ENCODE data around the gene CCL8. TPM values are rescaled to one million over a fixed set of nuclear protein-coding genes. Genes with fewer than 3 reads are reported as not detected.

Gene CCL8
- total and polyA plus RNA-seq, 2 experiments from 2014 or later = not detected

- 66 to 86% methylated on average over 2 of the region's 2 CpGs for WGBS, 2 experiments (ENCODE audit: low coverage in 1 of 2, low lambda C conversion rate in 2 of 2, missing lambda C conversion rate in 2 of 2)
- H3K36me3 ChIP-seq (ENCODE audit: low read depth) = no peaks in the 10 kb centered on the region
- H3K9me3 ChIP-seq (ENCODE audit: low read depth) = no peaks in the 10 kb centered on the region
- in situ Hi-C loops (cut with MboI) = loop anchor here (10.0 kb wide), 1 partner anchor 107 kb away; no protein-coding TSS in a partner anchor
- H3K27ac ChIP-seq = no peak overlapping the region
- H3K27me3 ChIP-seq (replicated peaks; ENCODE audit: insufficient read depth) = no peaks in the 10 kb centered on the region
- H3K9me2 ChIP-seq (ENCODE audit: insufficient read depth) = no peaks in the 10 kb centered on the region
- H3K4me1 ChIP-seq (ENCODE audit: insufficient read depth) = peaks cover 43% of the 10 kb centered on the region
- H3F3A ChIP-seq (ENCODE audit: insufficient read depth) = peaks cover 37% of the 10 kb centered on the region
- no peaks in the 10 kb centered on the region for H3K79me2 ChIP-seq (ENCODE audit: insufficient read depth)
- no peak overlapping the region for H2AFZ ChIP-seq
- H3K4me3 ChIP-seq = no peak overlapping the region
- H3K9ac ChIP-seq = no peak overlapping the region
- H4K20me1 ChIP-seq (ENCODE audit: insufficient read depth) = no peaks in the 10 kb centered on the region
- DNase-seq = peak; percentile 61
- no peak overlapping the region for H3K4me2 ChIP-seq (ENCODE audit: unreplicated experiment)
- TF ChIP-seq EZH2phosphoT487 (IDR thresholded peaks at IDR 0.05; ENCODE audit: insufficient read depth, low read depth) (no peak), EZH2 (IDR thresholded peaks at IDR 0.05; ENCODE audit: insufficient read depth, poor library complexity, severe bottlenecking) (no peak)
These were observed 17.2 kb upstream of the CCL8 start for GRCh38 chr17:34301986-34302385.

- no peak overlapping the region for H3K27ac ChIP-seq
- no peaks in the 10 kb centered on the region for H3K9me2 ChIP-seq (ENCODE audit: insufficient read depth)
- H2AFZ ChIP-seq = no peak overlapping the region
- no peaks in the 10 kb centered on the region for H3K36me3 ChIP-seq (ENCODE audit: low read depth)
- H3K9me3 ChIP-seq (ENCODE audit: low read depth) = no peaks in the 10 kb centered on the region
- H3F3A ChIP-seq (ENCODE audit: insufficient read depth) = peaks cover 43% of the 10 kb centered on the region
- no peak overlapping the region for H3K9ac ChIP-seq
- 97 to 100% methylated on average over 1 of the region's 1 CpG for WGBS, 2 experiments (ENCODE audit: low coverage in 1 of 2, low lambda C conversion rate in 2 of 2, missing lambda C conversion rate in 2 of 2)
- DNase-seq = no peak
- H3K4me3 ChIP-seq = no peak overlapping the region
- no peaks in the 10 kb centered on the region for H3K27me3 ChIP-seq (replicated peaks; ENCODE audit: insufficient read depth)
- H3K4me2 ChIP-seq (ENCODE audit: unreplicated experiment) = no peak overlapping the region
- no peaks in the 10 kb centered on the region for H3K79me2 ChIP-seq (ENCODE audit: insufficient read depth)
- H4K20me1 ChIP-seq (ENCODE audit: insufficient read depth) = no peaks in the 10 kb centered on the region
- in situ Hi-C loops (cut with MboI) = loop anchor here (10.0 kb wide), 1 partner anchor 108 kb away; no protein-coding TSS in a partner anchor
- TF ChIP-seq EZH2 (IDR thresholded peaks at IDR 0.05; ENCODE audit: insufficient read depth, poor library complexity, severe bottlenecking) = no peak
- TF ChIP-seq EZH2phosphoT487 (IDR thresholded peaks at IDR 0.05; ENCODE audit: insufficient read depth, low read depth) = no peak
- H3K4me1 ChIP-seq (ENCODE audit: insufficient read depth) = peaks cover 45% of the 10 kb centered on the region
These were observed 16.6 kb upstream of the CCL8 start for GRCh38 chr17:34302636-34303035.

- peaks cover 45% of the 10 kb centered on the region for H3K4me1 ChIP-seq (ENCODE audit: insufficient read depth)
- no peak overlapping the region for H3K9ac ChIP-seq
- H3K4me3 ChIP-seq = no peak overlapping the region
- H3K9me3 ChIP-seq (ENCODE audit: low read depth) = no peaks in the 10 kb centered on the region
- whole genome bisulfite sequencing, 2 experiments (ENCODE audit: low coverage in 1 of 2, low lambda C conversion rate in 2 of 2, missing lambda C conversion rate in 2 of 2) = 96 to 100% methylated on average over 2 of the region's 2 CpGs
- in situ Hi-C loops (cut with MboI) = loop anchor here (10.0 kb wide), 1 partner anchor 109 kb away; no protein-coding TSS in a partner anchor
- H3K27ac ChIP-seq = no peak overlapping the region
- no peaks in the 10 kb centered on the region for H3K36me3 ChIP-seq (ENCODE audit: low read depth)
- no peaks in the 10 kb centered on the region for H3K9me2 ChIP-seq (ENCODE audit: insufficient read depth)
- H3K4me2 ChIP-seq (ENCODE audit: unreplicated experiment) = no peak overlapping the region
- H3K79me2 ChIP-seq (ENCODE audit: insufficient read depth) = no peaks in the 10 kb centered on the region
- no peaks in the 10 kb centered on the region for H3K27me3 ChIP-seq (replicated peaks; ENCODE audit: insufficient read depth)
- peaks cover 45% of the 10 kb centered on the region for H3F3A ChIP-seq (ENCODE audit: insufficient read depth)
- no peaks in the 10 kb centered on the region for H4K20me1 ChIP-seq (ENCODE audit: insufficient read depth)
- TF ChIP-seq EZH2 (IDR thresholded peaks at IDR 0.05; ENCODE audit: insufficient read depth, poor library complexity, severe bottlenecking) = no peak
- no peak for TF ChIP-seq EZH2phosphoT487 (IDR thresholded peaks at IDR 0.05; ENCODE audit: insufficient read depth, low read depth)
- no peak for DNase-seq
- H2AFZ ChIP-seq = no peak overlapping the region
These were observed 15.6 kb upstream of the CCL8 start for GRCh38 chr17:34303606-34304005.

GRCh38 chr17:34305061-34305460 lies 14.2 kb upstream of the CCL8 start:
- Histone ChIP-seq H3K27ac (no peak overlapping the region), H3K4me1 (ENCODE audit: insufficient read depth) (peaks cover 30% of the 10 kb centered on the region), H3K4me3 (no peak overlapping the region), H3K9me2 (ENCODE audit: insufficient read depth) (no peaks in the 10 kb centered on the region), H3K4me2 (ENCODE audit: unreplicated experiment) (no peak overlapping the region), H2AFZ (no peak overlapping the region), H3K36me3 (ENCODE audit: low read depth) (no peaks in the 10 kb centered on the region), H4K20me1 (ENCODE audit: insufficient read depth) (no peaks in the 10 kb centered on the region), H3K9ac (no peak overlapping the region), H3F3A (ENCODE audit: insufficient read depth) (peaks cover 34% of the 10 kb centered on the region), H3K79me2 (ENCODE audit: insufficient read depth) (no peaks in the 10 kb centered on the region), H3K9me3 (ENCODE audit: low read depth) (no peaks in the 10 kb centered on the region), H3K27me3 (replicated peaks; ENCODE audit: insufficient read depth) (no peaks in the 10 kb centered on the region)
- 88 to 89% methylated on average over 4 of the region's 4 CpGs for WGBS, 2 experiments (ENCODE audit: low coverage in 1 of 2, low lambda C conversion rate in 2 of 2, missing lambda C conversion rate in 2 of 2)
- TF ChIP-seq EZH2 (IDR thresholded peaks at IDR 0.05; ENCODE audit: insufficient read depth, poor library complexity, severe bottlenecking) (no peak), EZH2phosphoT487 (IDR thresholded peaks at IDR 0.05; ENCODE audit: insufficient read depth, low read depth) (no peak)
- in situ Hi-C loops (cut with MboI) = loop anchor here (10.0 kb wide), 1 partner anchor 110 kb away; no protein-coding TSS in a partner anchor
- DNase-seq = no peak

GRCh38 chr17:34305606-34306005 lies 13.6 kb upstream of the CCL8 start:
- H3K9me3 ChIP-seq (ENCODE audit: low read depth) = no peaks in the 10 kb centered on the region
- no peaks in the 10 kb centered on the region for H3K36me3 ChIP-seq (ENCODE audit: low read depth)
- no peak overlapping the region for H3K4me2 ChIP-seq (ENCODE audit: unreplicated experiment)
- H3K4me1 ChIP-seq (ENCODE audit: insufficient read depth) = peaks cover 25% of the 10 kb centered on the region
- no peak overlapping the region for H3K4me3 ChIP-seq
- H3K79me2 ChIP-seq (ENCODE audit: insufficient read depth) = no peaks in the 10 kb centered on the region
- no peak overlapping the region for H2AFZ ChIP-seq
- H3K27ac ChIP-seq = no peak overlapping the region
- no peak for DNase-seq
- no peaks in the 10 kb centered on the region for H3K9me2 ChIP-seq (ENCODE audit: insufficient read depth)
- H3F3A ChIP-seq (ENCODE audit: insufficient read depth) = peaks cover 29% of the 10 kb centered on the region
- H4K20me1 ChIP-seq (ENCODE audit: insufficient read depth) = no peaks in the 10 kb centered on the region
- in situ Hi-C loops (cut with MboI) = loop anchor here (10.0 kb wide), 1 partner anchor 111 kb away; no protein-coding TSS in a partner anchor
- H3K27me3 ChIP-seq (replicated peaks; ENCODE audit: insufficient read depth) = no peaks in the 10 kb centered on the region
- TF ChIP-seq EZH2 (IDR thresholded peaks at IDR 0.05; ENCODE audit: insufficient read depth, poor library complexity, severe bottlenecking) = no peak
- no peak for TF ChIP-seq EZH2phosphoT487 (IDR thresholded peaks at IDR 0.05; ENCODE audit: insufficient read depth, low read depth)
- H3K9ac ChIP-seq = no peak overlapping the region
